CD4-positive, alpha-beta T cell treated with Interleukin-2 at 100 ng/mL for 4 hours (primary cell): ENCODE measurements around the gene PRR11.
"Not testable (repeated sequence)": the region's sequence is repeated elsewhere in the genome, so short reads cannot be mapped to it uniquely, and the experiment has no call there.

ENCODE experiments used
- DNase-seq: peaks from one replicate; pipeline ENCODE4 v3.0.0-alpha.2; 2020; ENCODE audit warnings: low spot score

Gene PRR11

GRCh38 chr17:59152925-59153324 lies 2.6 kb upstream of the PRR11 start:
- no peak for DNase-seq

GRCh38 chr17:59154292-59154720 lies 1.2 kb upstream of the PRR11 start:
- DNase-seq: peak; percentile 18

GRCh38 chr17:59154721-59155438 lies 666 bp upstream of the PRR11 start, which contains the start of gene SKA2:
SKA2 (minus strand) TSS chr17:59155186; CDS start chr17:59155163, 23 bp downstream.
- DNase-seq: peak; percentile 99

- DNase-seq: peak; percentile 36
These were observed 4.8 kb downstream of the PRR11 start for GRCh38 chr17:59160157-59161025.

- no peak for DNase-seq
These were observed 5.9 kb downstream of the PRR11 start for GRCh38 chr17:59161477-59161876.

- DNase-seq: peak; percentile 69
These were observed 10.4 kb downstream of the PRR11 start for GRCh38 chr17:59165933-59166342.

- no peak for DNase-seq
These were observed 12.0 kb downstream of the PRR11 start for GRCh38 chr17:59167571-59168001.

- no peak for DNase-seq
These were observed 17.0 kb downstream of the PRR11 start for GRCh38 chr17:59172436-59173004.

GRCh38 chr17:59174671-59175070 lies 19.1 kb downstream of the PRR11 start:
- DNase-seq: no peak

- DNase-seq: no peak
These were observed 19.5 kb downstream of the PRR11 start for GRCh38 chr17:59175076-59175475.

- no peak for DNase-seq
These were observed 22.9 kb downstream of the PRR11 start for GRCh38 chr17:59178266-59178985.

- DNase-seq: not testable (repeated sequence)
These were observed 24.1 kb downstream of the PRR11 start for GRCh38 chr17:59179601-59180000.

GRCh38 chr17:59180626-59181025 lies 25.1 kb downstream of the PRR11 start:
- no peak for DNase-seq

GRCh38 chr17:59181481-59181880 lies 25.9 kb downstream of the PRR11 start:
- DNase-seq: no peak

- DNase-seq: no peak
These were observed 30.5 kb downstream of the PRR11 start for GRCh38 chr17:59185997-59186396.

GRCh38 chr17:59186850-59187249 lies 31.3 kb downstream of the PRR11 start:
- DNase-seq: no peak

- DNase-seq: no peak
These were observed 35.3 kb downstream of the PRR11 start for GRCh38 chr17:59190806-59191205.

- DNase-seq: no peak
These were observed 37.9 kb downstream of the PRR11 start for GRCh38 chr17:59193336-59193862.

GRCh38 chr17:59199398-59199797 lies 43.9 kb downstream of the PRR11 start:
- DNase-seq: no peak

- DNase-seq: no peak
These were observed 46.8 kb downstream of the PRR11 start for GRCh38 chr17:59202320-59202719.

GRCh38 chr17:59219370-59219769 lies 63.8 kb downstream of the PRR11 start:
- no peak for DNase-seq

- DNase-seq: peak; percentile 1
These were observed 64.4 kb downstream of the PRR11 start for GRCh38 chr17:59219992-59220327.
